HL-60 (cell line): ENCODE data around the gene DUOXA2.
A peak's percentile ranks its signal among the peaks of the same experiment; 100 is the strongest.

Source experiments
- DNase-seq, 2 experiments: peaks; one replicate each; pipeline ENCODE4 v3.0.0-alpha.2; 2010 to 2020; ENCODE audit warnings: low read depth in 1 of 2, low spot score in 1 of 2
- H3K27ac ChIP-seq: fragments of 250-450 bp; sonication (Bioruptor Pico); replicated peaks from 2 replicates; pipeline ENCODE4 v1.5.1; 2020; ENCODE audit warnings: mild to moderate bottlenecking, moderate library complexity
- H3K27me3 ChIP-seq: fragments of 250-450 bp; sonication (Bioruptor Pico); 2 replicates; pipeline ENCODE4 v1.5.1; 2021; ENCODE audit warnings: mild to moderate bottlenecking, moderate library complexity; ENCODE audit not compliant: insufficient read depth, poor library complexity, severe bottlenecking
- H3K4me3 ChIP-seq: replicated peaks from 2 replicates; pipeline ENCODE4 v1.5.1; 2011; ENCODE audit warnings: mild to moderate bottlenecking, control low read depth, low read length; ENCODE audit not compliant: insufficient read depth
- GABPA ChIP-seq: IDR thresholded peaks from 2 replicates; pipeline ENCODE4 v1.6.1; 2012; ENCODE audit warnings: low read depth
- POLR2AphosphoS5 ChIP-seq: IDR thresholded peaks from 2 replicates; pipeline ENCODE4 v1.6.1; 2012; ENCODE audit warnings: low read depth
- SPI1 ChIP-seq: IDR thresholded peaks from 2 replicates; pipeline ENCODE4 v1.6.1; 2012; ENCODE audit warnings: low read depth, mild to moderate bottlenecking, borderline replicate concordance
- TF ChIP-seq, protein P1 (sequence below): IDR thresholded peaks from 2 replicates; pipeline ENCODE4 v1.6.1; 2012; ENCODE audit warnings: low read depth; ENCODE audit not compliant: insufficient replicate concordance
- TF ChIP-seq, protein P2 (sequence below): IDR thresholded peaks from one replicate; pipeline ENCODE4 v1.5.1; 2011; ENCODE audit warnings: low read length, control low read depth, inconsistent platforms; ENCODE audit not compliant: insufficient read depth

Gene DUOXA2

DNA sequence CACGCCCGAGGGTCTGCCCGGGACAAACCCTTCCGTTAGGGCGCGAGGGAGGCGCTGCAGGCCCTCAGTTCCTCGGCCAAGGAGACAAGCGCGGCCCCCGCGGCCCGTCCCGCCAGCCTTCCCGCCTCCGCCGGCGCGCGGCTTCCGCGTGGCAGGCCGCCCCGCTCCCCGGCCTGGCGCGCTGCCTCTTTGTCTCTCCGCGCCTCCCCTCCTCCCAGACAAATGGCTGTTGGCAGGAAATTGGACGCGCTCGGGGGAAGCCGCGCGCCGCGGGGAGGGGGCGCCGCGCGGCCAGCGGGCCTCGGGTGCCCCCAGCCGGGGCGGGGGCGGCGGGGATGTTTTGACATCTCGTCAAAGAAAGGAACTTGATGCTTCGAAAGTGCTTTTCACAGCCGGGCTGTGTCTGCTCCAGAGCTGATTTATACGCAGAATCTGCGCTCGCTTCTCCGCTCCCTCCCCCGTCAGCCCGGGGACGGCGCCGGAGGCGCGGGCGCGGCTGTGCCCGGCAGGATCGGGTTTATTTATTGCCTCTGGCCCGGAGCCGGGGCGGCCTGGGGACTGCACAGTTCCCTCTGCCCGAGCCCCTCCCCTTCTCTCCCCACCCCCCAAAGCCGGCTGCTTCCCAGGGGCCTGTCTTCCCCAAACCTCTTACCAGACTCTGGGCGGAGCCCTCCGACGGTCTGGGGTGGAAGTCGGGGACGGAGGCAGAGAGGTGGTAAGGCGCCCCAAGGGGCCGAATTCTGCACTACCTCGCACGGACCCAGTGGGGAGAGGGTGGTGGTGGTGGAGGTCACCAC lies 52.9 kb downstream of the DUOXA2 start:
- Histone ChIP-seq H3K4me3 (peak overlapping the region; percentile 60), H3K27ac (peak overlapping the region; percentile 79)
- TF ChIP-seq, protein P1, sequence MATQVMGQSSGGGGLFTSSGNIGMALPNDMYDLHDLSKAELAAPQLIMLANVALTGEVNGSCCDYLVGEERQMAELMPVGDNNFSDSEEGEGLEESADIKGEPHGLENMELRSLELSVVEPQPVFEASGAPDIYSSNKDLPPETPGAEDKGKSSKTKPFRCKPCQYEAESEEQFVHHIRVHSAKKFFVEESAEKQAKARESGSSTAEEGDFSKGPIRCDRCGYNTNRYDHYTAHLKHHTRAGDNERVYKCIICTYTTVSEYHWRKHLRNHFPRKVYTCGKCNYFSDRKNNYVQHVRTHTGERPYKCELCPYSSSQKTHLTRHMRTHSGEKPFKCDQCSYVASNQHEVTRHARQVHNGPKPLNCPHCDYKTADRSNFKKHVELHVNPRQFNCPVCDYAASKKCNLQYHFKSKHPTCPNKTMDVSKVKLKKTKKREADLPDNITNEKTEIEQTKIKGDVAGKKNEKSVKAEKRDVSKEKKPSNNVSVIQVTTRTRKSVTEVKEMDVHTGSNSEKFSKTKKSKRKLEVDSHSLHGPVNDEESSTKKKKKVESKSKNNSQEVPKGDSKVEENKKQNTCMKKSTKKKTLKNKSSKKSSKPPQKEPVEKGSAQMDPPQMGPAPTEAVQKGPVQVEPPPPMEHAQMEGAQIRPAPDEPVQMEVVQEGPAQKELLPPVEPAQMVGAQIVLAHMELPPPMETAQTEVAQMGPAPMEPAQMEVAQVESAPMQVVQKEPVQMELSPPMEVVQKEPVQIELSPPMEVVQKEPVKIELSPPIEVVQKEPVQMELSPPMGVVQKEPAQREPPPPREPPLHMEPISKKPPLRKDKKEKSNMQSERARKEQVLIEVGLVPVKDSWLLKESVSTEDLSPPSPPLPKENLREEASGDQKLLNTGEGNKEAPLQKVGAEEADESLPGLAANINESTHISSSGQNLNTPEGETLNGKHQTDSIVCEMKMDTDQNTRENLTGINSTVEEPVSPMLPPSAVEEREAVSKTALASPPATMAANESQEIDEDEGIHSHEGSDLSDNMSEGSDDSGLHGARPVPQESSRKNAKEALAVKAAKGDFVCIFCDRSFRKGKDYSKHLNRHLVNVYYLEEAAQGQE: no peak
- TF ChIP-seq, protein P2, sequence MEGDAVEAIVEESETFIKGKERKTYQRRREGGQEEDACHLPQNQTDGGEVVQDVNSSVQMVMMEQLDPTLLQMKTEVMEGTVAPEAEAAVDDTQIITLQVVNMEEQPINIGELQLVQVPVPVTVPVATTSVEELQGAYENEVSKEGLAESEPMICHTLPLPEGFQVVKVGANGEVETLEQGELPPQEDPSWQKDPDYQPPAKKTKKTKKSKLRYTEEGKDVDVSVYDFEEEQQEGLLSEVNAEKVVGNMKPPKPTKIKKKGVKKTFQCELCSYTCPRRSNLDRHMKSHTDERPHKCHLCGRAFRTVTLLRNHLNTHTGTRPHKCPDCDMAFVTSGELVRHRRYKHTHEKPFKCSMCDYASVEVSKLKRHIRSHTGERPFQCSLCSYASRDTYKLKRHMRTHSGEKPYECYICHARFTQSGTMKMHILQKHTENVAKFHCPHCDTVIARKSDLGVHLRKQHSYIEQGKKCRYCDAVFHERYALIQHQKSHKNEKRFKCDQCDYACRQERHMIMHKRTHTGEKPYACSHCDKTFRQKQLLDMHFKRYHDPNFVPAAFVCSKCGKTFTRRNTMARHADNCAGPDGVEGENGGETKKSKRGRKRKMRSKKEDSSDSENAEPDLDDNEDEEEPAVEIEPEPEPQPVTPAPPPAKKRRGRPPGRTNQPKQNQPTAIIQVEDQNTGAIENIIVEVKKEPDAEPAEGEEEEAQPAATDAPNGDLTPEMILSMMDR: peak; percentile 73
- TF ChIP-seq GABPA: no peak
- TF ChIP-seq SPI1: peak; percentile 56; the same call in 1 of the 2 replicates
- peak; percentile 50; the same call in 1 of the 2 replicates for TF ChIP-seq POLR2AphosphoS5

DNA sequence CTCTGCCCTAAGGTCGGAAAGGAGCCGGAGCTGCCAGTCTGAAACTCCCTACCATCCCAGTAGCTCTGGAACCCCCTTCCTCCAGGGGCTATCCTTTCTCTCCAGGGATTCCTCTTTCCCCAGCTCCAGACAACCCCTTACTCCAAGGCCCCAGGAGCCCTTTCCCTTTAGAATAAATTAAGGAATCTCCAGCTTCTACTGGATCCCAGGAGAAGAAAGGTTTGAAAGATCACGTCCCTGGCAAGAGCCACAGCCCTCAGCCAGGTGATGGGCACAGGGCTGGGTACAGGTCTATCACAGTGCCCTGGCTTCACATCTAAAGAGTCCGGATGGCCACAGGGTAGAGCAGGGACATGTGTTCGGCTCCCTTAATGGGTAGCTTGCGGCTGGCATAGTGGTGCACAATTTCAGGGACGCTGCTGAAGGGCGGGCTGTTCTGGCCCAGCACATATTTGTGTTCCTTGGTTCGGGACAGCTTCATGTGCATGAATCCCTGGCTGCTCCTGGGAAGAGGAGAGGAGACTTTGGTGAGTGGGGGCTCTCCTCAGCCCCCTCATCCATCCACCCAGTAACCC lies 53.6 kb downstream of the DUOXA2 start:
- H3K27ac ChIP-seq: no peak overlapping the region
- H3K4me3 ChIP-seq: no peak overlapping the region; the same call in 1 of the 2 replicates
- no peak for DNase-seq
- H3K27me3 ChIP-seq: no peaks in the 10 kb centered on the region
- no peak for TF ChIP-seq POLR2AphosphoS5
- no peak for TF ChIP-seq GABPA

More for the DNA sequence above, 52.9 kb downstream of the DUOXA2 start:
- no peaks in the 10 kb centered on the region for H3K27me3 ChIP-seq
- peak; percentile 77 to 94 for DNase-seq
